Small intestine (tissue), 7 donors: Measurements from ENCODE around the gene CDK14. TPM values are rescaled to one million over a fixed set of nuclear protein-coding genes. Genes with fewer than 3 reads are reported as not detected.

Experiments
- DNase-seq, 2 donors: peaks; one replicate each; pipeline versions ENCODE4 v3.0.0 to v3.0.0-alpha.2; 2013
- FAIRE-seq: peaks from 2 replicates; lab custom pipeline; 2012; peaks lifted over from hg19 to GRCh38; lab: Jason Lieb, UNC
- H3K27ac ChIP-seq, 3 donors: one replicate each; pipeline ENCODE4 v1.5.1; 2013; ENCODE audit warnings: low read length in 2 of 3, mild to moderate bottlenecking in 2 of 3, control low read depth in 1 of 3, inconsistent platforms in 1 of 3, low read depth in 1 of 3, moderate library complexity in 1 of 3
- H3K27me3 ChIP-seq, 3 donors: one replicate each; pipeline ENCODE4 v1.6.1; 2013; ENCODE audit warnings: low read length in 3 of 3, inconsistent platforms in 1 of 3; ENCODE audit not compliant: control insufficient read depth in 3 of 3, insufficient read depth in 3 of 3
- H3K36me3 ChIP-seq, 3 donors: one replicate each; pipeline ENCODE4 v1.6.1; 2013; ENCODE audit warnings: low read length in 3 of 3, inconsistent platforms in 1 of 3, low read depth in 1 of 3, mild to moderate bottlenecking in 1 of 3, moderate library complexity in 1 of 3; ENCODE audit not compliant: control insufficient read depth in 3 of 3, insufficient read depth in 2 of 3
- H3K4me1 ChIP-seq, 3 donors: one replicate each; pipeline ENCODE4 v1.6.1; 2013; ENCODE audit warnings: low read length in 2 of 3, inconsistent platforms in 1 of 3, low read depth in 1 of 3, mild to moderate bottlenecking in 1 of 3, moderate library complexity in 1 of 3; ENCODE audit not compliant: control insufficient read depth in 3 of 3, insufficient read depth in 2 of 3
- H3K4me3 ChIP-seq, 3 donors: one replicate each; pipeline ENCODE4 v1.5.1; 2013; ENCODE audit warnings: low read length in 3 of 3, control low read depth in 1 of 3, inconsistent platforms in 1 of 3, low read depth in 1 of 3, mild to moderate bottlenecking in 1 of 3, moderate library complexity in 1 of 3
- H3K9me3 ChIP-seq, 2 donors: one replicate each; pipeline ENCODE4 v1.6.1; 2013; ENCODE audit warnings: low read depth in 1 of 2, low read length in 1 of 2; ENCODE audit not compliant: control insufficient read depth in 2 of 2, insufficient read depth in 1 of 2
- WGBS, 3 donors: extraction: QIAGEN DNeasy Blood & Tissue Kit; methylation state at CpG; one replicate each; pipeline ENCODE4 v1.1.7; 2013; 5-methylcytosine and 5-hydroxymethylcytosine counted together
- polyA plus RNA-seq, 4 donors: library from polyadenylated mRNA; stranded (reverse) in 3 of 4; unstranded in 1 of 4; fragments of 200-250 nt in 3 of 4; fragments of 120-200 nt in 1 of 4; gene quantifications; one replicate each; pipeline versions ENCODE4 v1.2.1 to v1.2.3, GENCODE V29; 2013
- donor health status: healthy with polysubstance abuse.
- donor health status: control.
- donor health status: control.
- donor health status: Bipolar disorder and iron deficiency.
- donor health status: healthy.

Gene CDK14
- polyA plus RNA-seq, 4 donors: 1.1 to 6.3 (median 2.0) TPM; not detected in 1

GRCh38 chr7:90617442-90617841, 21.3 kb downstream of the CDK14 start:
- Histone ChIP-seq H3K9me3 (no peaks in the 10 kb centered on the region), H3K4me3 (no peak overlapping the region), H3K27ac (no peak overlapping the region), H3K27me3 (no peaks in the 10 kb centered on the region), H3K36me3 (no peaks in the 10 kb centered on the region), H3K4me1 (no peaks in the 10 kb centered on the region)
- DNase-seq (no peak), FAIRE-seq (no peak)
- 52 to 66% (median 66%) methylated on average over 3 of the region's 3 CpGs for WGBS, 3 donors

DNA sequence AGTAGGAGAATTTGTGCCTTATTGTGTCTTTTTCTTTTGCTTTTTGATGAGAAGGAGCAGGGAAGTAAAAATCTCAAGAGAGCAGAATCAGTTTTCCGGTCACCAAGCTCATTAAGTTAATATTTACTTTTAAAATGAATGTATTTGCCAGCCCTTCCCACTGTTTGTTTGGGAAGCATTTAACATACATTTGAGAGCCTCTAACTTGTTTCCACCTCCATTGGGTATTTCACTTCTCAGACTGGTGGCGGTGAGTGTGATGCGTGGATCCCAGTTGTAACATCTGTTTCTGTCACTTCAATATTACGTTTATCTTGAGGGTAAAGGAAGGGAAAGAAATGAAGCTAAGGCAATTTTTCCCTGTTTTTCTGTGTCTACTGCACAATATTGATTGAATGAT, 22.8 kb downstream of the CDK14 start:
- no peak for FAIRE-seq
- DNase-seq: no peak

GRCh38 chr7:90621125-90621746, 25.1 kb downstream of the CDK14 start:
- Histone ChIP-seq H3K4me1 (no peaks in the 10 kb centered on the region), H3K27ac (no peak overlapping the region), H3K9me3 (no peaks in the 10 kb centered on the region), H3K27me3 (no peaks in the 10 kb centered on the region), H3K36me3 (no peaks in the 10 kb centered on the region), H3K4me3 (no peak overlapping the region)
- DNase-seq (no peak), FAIRE-seq (no peak)
- 52 to 59% (median 57%) methylated on average over 2 of the region's 2 CpGs for WGBS, 3 donors

More for the DNA sequence above, 22.8 kb downstream of the CDK14 start:
- Histone ChIP-seq H3K4me1 (no peaks in the 10 kb centered on the region), H3K9me3 (no peaks in the 10 kb centered on the region), H3K27me3 (no peaks in the 10 kb centered on the region), H3K36me3 (no peaks in the 10 kb centered on the region), H3K27ac (no peak overlapping the region), H3K4me3 (no peak overlapping the region)
- 78 to 81% (median 80%) methylated on average over 4 of the region's 4 CpGs for WGBS, 3 donors

- H3K9me3 ChIP-seq: no peaks in the 10 kb centered on the region
- H3K27ac ChIP-seq: no peak overlapping the region
- H3K4me3 ChIP-seq: no peak overlapping the region
- H3K36me3 ChIP-seq: no peaks in the 10 kb centered on the region
- WGBS, 3 donors: 71 to 84% (median 77%) methylated on average over 4 of the region's 4 CpGs
- FAIRE-seq (no peak), DNase-seq (no peak)
- no peaks in the 10 kb centered on the region for H3K4me1 ChIP-seq
- H3K27me3 ChIP-seq: no peaks in the 10 kb centered on the region
Observed at GRCh38 chr7:90621747-90622140, 25.6 kb downstream of the CDK14 start.

DNA sequence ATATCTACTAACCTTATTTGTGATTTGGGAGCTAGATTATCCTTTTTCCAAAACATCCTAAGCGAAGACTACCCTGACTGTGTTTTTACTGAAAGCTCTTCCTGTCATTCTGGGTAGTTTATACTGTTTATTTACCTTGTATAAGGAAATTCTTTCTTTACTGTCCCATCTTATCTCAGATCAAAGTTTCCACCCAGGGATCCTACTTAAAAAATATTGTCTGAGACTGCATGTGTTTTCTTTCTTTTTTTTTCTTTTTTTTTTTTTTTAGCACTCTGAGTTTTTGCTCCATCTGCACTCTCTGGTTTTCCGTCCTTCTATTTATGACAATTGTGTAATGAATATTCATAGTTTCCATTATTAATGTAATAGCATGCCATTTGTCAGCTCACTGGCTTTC, 26.5 kb downstream of the CDK14 start:
- no peak for FAIRE-seq
- Histone ChIP-seq H3K4me1 (no peaks in the 10 kb centered on the region), H3K4me3 (no peak overlapping the region), H3K27ac (no peak overlapping the region), H3K36me3 (no peaks in the 10 kb centered on the region), H3K9me3 (no peaks in the 10 kb centered on the region), H3K27me3 (no peaks in the 10 kb centered on the region)
- WGBS, 3 donors: 72 to 83% (median 80%) methylated on average over 2 of the region's 2 CpGs
- DNase-seq: no peak

DNA sequence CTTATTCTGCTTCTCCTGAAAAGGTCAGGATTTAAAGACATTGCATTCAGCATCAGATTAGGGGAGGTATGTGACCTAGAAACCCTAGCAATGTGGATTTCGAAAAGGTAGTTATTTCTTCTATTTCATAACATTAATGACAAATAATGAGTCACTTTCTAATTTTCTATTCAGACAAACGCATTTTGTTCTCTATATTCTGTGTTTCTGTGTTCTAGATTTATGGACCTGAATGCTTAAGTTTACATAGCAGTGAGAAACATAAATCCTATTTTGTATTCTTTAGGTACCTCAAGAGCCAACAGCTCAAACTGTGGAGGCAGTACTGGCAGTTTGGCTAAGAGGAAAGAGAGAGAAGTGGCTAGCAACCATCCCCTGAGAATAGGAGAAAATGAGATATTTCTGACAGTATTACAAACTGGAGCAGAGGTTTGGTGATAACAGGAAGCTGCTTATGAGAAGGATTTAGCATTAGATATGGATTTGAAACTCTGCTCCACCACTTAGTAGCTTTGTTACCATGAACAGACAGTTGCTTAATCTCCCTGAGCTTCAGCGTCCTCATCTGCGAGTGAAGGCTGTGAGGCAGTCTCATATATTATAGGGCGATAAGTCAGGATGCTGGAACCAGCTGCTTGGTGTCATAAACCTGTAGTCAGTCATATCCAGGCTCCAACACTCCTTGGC, 28.2 kb downstream of the CDK14 start:
- Histone ChIP-seq H3K9me3 (no peaks in the 10 kb centered on the region), H3K27ac (no peak overlapping the region), H3K4me3 (no peak overlapping the region), H3K4me1 (no peaks in the 10 kb centered on the region), H3K27me3 (no peaks in the 10 kb centered on the region), H3K36me3 (no peaks in the 10 kb centered on the region)
- no peak for FAIRE-seq
- no peak for DNase-seq
- 78 to 87% (median 81%) methylated on average over 5 of the region's 5 CpGs for WGBS, 3 donors

DNA sequence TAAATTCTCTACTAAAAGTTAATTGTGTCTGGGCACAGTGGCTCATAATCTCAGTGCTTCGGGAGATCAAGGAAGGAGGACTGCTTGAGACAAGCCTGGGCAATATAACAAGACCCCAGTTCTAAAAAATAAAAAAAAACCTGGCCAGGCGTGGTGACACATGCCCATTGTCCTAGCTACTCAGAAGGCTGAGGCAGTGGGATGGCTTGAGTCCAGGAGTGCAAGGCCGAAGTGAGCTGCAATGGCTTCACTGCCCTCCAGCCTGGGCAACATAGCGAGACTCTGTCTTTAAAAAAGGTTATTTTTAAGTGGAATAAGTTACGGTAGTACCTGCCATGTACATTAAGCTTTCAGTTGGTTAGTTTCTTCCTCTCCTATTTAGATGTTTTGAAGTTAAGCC, 28.9 kb downstream of the CDK14 start:
- DNase-seq (no peak), FAIRE-seq (no peak)
- H3K27ac ChIP-seq: no peak overlapping the region
- no peaks in the 10 kb centered on the region for H3K36me3 ChIP-seq
- H3K27me3 ChIP-seq: no peaks in the 10 kb centered on the region
- 80 to 90% (median 81%) methylated on average over 5 of the region's 5 CpGs for WGBS, 3 donors
- no peaks in the 10 kb centered on the region for H3K4me1 ChIP-seq
- H3K9me3 ChIP-seq: no peaks in the 10 kb centered on the region
- H3K4me3 ChIP-seq: no peak overlapping the region

DNA sequence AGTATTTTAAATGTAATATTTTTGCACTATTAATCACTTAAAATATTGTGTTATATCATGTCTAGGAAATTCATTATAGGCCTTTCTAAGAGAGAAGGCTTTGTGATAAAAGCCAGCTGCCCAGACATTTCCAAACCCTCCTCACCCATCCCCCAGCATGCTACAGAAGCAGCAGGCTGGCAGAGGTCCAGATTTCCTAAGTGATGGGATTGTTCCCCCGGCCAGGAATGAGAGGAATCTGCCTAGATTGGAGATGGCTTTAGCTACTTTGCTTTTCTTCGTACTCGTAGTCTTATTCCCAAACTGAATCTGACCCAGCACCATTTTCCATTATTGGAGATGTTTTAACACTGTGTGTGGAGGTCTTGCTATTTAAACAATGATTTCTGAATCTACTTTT, 29.4 kb downstream of the CDK14 start:
- no peak for FAIRE-seq

More for the DNA sequence above, 29.4 kb downstream of the CDK14 start:
- 51 to 74% (median 74%) methylated on average over 3 of the region's 3 CpGs for WGBS, 3 donors
- DNase-seq: peak in 1 of 2 donors; percentile 34
- H3K4me1 ChIP-seq: no peaks in the 10 kb centered on the region
- H3K27me3 ChIP-seq: no peaks in the 10 kb centered on the region
- H3K27ac ChIP-seq: no peak overlapping the region
- no peaks in the 10 kb centered on the region for H3K9me3 ChIP-seq
- H3K4me3 ChIP-seq: no peak overlapping the region
- no peaks in the 10 kb centered on the region for H3K36me3 ChIP-seq
